ENCODE data around the gene TRPC4AP. TPM values are rescaled to one million over a fixed set of nuclear protein-coding genes. Genes with fewer than 3 reads are reported as not detected.

Gene TRPC4AP
- total and polyA plus RNA-seq, 9 donors: 30.5 to 51.8 (median 40.7) TPM

- no peak for DNase-seq
- Histone ChIP-seq H3K9me3 (no peaks in the 10 kb centered on the region), H3K36me3 (no peaks in the 10 kb centered on the region), H3K4me3 (no peak overlapping the region), H3K4me1 (ENCODE audit: insufficient read depth) (peaks cover 6% of the 10 kb centered on the region), H3K27ac (no peak overlapping the region), H3K27me3 (no peaks in the 10 kb centered on the region)
- 90 to 94% (median 90%) methylated on average over 22 of the region's 22 CpGs for WGBS, 3 donors
- intact Hi-C loops (cut with DNase I): no loop called here
- no peak for TF ChIP-seq POLR2A (IDR thresholded peaks at IDR 0.05)
- no peak for TF ChIP-seq EP300 (IDR thresholded peaks at IDR 0.05)
- no peak for TF ChIP-seq CTCF (IDR thresholded peaks at IDR 0.05)
These were observed 98.6 kb downstream of the TRPC4AP start for GRCh38 chr20:34993941-34994508.

- H3K9me3 ChIP-seq: no peaks in the 10 kb centered on the region
- TF ChIP-seq EP300 (IDR thresholded peaks at IDR 0.05): no peak
- no peak for TF ChIP-seq CTCF (IDR thresholded peaks at IDR 0.05)
- TF ChIP-seq POLR2A (IDR thresholded peaks at IDR 0.05): no peak
- intact Hi-C loops (cut with DNase I): no loop called here
These were observed 99.7 kb downstream of the TRPC4AP start for GRCh38 chr20:34992751-34993417.

GRCh38 chr20:34990661-34991214, 101.9 kb downstream of the TRPC4AP start:
- no peak for TF ChIP-seq EP300 (IDR thresholded peaks at IDR 0.05)
- TF ChIP-seq POLR2A (IDR thresholded peaks at IDR 0.05): no peak
- TF ChIP-seq CTCF (IDR thresholded peaks at IDR 0.05): no peak
- H3K27me3 ChIP-seq: no peaks in the 10 kb centered on the region

More at GRCh38 chr20:34992751-34993417, 99.7 kb downstream of the TRPC4AP start:
- 92 to 95% (median 94%) methylated on average over 20 of the region's 20 CpGs for WGBS, 3 donors
- Histone ChIP-seq H3K4me1 (ENCODE audit: insufficient read depth) (peaks cover 10% of the 10 kb centered on the region), H3K27ac (no peak overlapping the region), H3K27me3 (no peaks in the 10 kb centered on the region), H3K4me3 (no peak overlapping the region), H3K36me3 (no peaks in the 10 kb centered on the region)
- no peak for DNase-seq

GRCh38 chr20:34990231-34990630, 102.4 kb downstream of the TRPC4AP start:
- DNase-seq: no peak
- Histone ChIP-seq H3K27ac (no peak overlapping the region), H3K36me3 (no peaks in the 10 kb centered on the region), H3K4me1 (ENCODE audit: insufficient read depth) (peaks cover 13% of the 10 kb centered on the region), H3K27me3 (no peaks in the 10 kb centered on the region), H3K9me3 (no peaks in the 10 kb centered on the region), H3K4me3 (no peak overlapping the region)
- intact Hi-C loops (cut with DNase I): no loop called here
- WGBS, 3 donors: 56 to 63% (median 60%) methylated on average over 11 of the region's 11 CpGs
- TF ChIP-seq POLR2A (IDR thresholded peaks at IDR 0.05) (no peak), EP300 (IDR thresholded peaks at IDR 0.05) (no peak), CTCF (IDR thresholded peaks at IDR 0.05) (no peak)

More at GRCh38 chr20:34990661-34991214, 101.9 kb downstream of the TRPC4AP start:
- intact Hi-C loops (cut with DNase I): no loop called here
- Histone ChIP-seq H3K36me3 (no peaks in the 10 kb centered on the region), H3K27ac (no peak overlapping the region), H3K4me3 (no peak overlapping the region), H3K9me3 (no peaks in the 10 kb centered on the region), H3K4me1 (ENCODE audit: insufficient read depth) (peaks cover 13% of the 10 kb centered on the region)
- WGBS, 3 donors: 77 to 83% (median 78%) methylated on average over 15 to 18 of the region's 18 CpGs
- no peak for DNase-seq
